CD4-positive, alpha-beta T cell treated with Interleukin-6 at 100 ng/mL for 8 hours (primary cell): ENCODE results near the gene EPAS1.

Experiments used
- DNase-seq: peaks from one replicate; pipeline ENCODE4 v3.0.0-alpha.2; 2020; ENCODE audit warnings: mixed read lengths, low spot score

EPAS1 gene

GRCh38 chr2:46296840-46297545 lies at the start of gene EPAS1:
Gene EPAS1 (plus strand): TSS chr2:46297407. CDS start chr2:46297912, 505 bp downstream.
- peak; percentile 79 for DNase-seq

GRCh38 chr2:46248171-46248570 lies 49.0 kb upstream of the EPAS1 start:
- no peak for DNase-seq

- no peak for DNase-seq
Observed at GRCh38 chr2:46249654-46250053, 47.6 kb upstream of the EPAS1 start.

- DNase-seq = no peak
Observed at GRCh38 chr2:46252891-46253659, 44.1 kb upstream of the EPAS1 start.

GRCh38 chr2:46254474-46254873 lies 42.7 kb upstream of the EPAS1 start:
- DNase-seq = no peak

- no peak for DNase-seq
Observed at GRCh38 chr2:46256563-46257142, 40.6 kb upstream of the EPAS1 start.

- DNase-seq = no peak
Observed at GRCh38 chr2:46257476-46257875, 39.7 kb upstream of the EPAS1 start.

GRCh38 chr2:46257980-46258379 lies 39.2 kb upstream of the EPAS1 start:
- no peak for DNase-seq

- DNase-seq = no peak
Observed at GRCh38 chr2:46258937-46259776, 38.0 kb upstream of the EPAS1 start.

- DNase-seq = no peak
Observed at GRCh38 chr2:46259777-46260168, 37.4 kb upstream of the EPAS1 start.

GRCh38 chr2:46260305-46260704 lies 36.9 kb upstream of the EPAS1 start:
- DNase-seq = no peak

GRCh38 chr2:46262248-46262938 lies 34.8 kb upstream of the EPAS1 start:
- no peak for DNase-seq

- DNase-seq = no peak
Observed at GRCh38 chr2:46263347-46263746, 33.9 kb upstream of the EPAS1 start.

GRCh38 chr2:46264447-46264846 lies 32.8 kb upstream of the EPAS1 start:
- no peak for DNase-seq

- no peak for DNase-seq
Observed at GRCh38 chr2:46266134-46266533, 31.1 kb upstream of the EPAS1 start.

- DNase-seq = no peak
Observed at GRCh38 chr2:46267616-46268015, 29.6 kb upstream of the EPAS1 start.

- DNase-seq = no peak
Observed at GRCh38 chr2:46268196-46268595, 29.0 kb upstream of the EPAS1 start.

- no peak for DNase-seq
Observed at GRCh38 chr2:46269001-46269400, 28.2 kb upstream of the EPAS1 start.

GRCh38 chr2:46269544-46270273 lies 27.5 kb upstream of the EPAS1 start:
- DNase-seq = no peak

- no peak for DNase-seq
Observed at GRCh38 chr2:46270384-46270783, 26.8 kb upstream of the EPAS1 start.
